ENCODE measurements around the gene SNCB.

DNA sequence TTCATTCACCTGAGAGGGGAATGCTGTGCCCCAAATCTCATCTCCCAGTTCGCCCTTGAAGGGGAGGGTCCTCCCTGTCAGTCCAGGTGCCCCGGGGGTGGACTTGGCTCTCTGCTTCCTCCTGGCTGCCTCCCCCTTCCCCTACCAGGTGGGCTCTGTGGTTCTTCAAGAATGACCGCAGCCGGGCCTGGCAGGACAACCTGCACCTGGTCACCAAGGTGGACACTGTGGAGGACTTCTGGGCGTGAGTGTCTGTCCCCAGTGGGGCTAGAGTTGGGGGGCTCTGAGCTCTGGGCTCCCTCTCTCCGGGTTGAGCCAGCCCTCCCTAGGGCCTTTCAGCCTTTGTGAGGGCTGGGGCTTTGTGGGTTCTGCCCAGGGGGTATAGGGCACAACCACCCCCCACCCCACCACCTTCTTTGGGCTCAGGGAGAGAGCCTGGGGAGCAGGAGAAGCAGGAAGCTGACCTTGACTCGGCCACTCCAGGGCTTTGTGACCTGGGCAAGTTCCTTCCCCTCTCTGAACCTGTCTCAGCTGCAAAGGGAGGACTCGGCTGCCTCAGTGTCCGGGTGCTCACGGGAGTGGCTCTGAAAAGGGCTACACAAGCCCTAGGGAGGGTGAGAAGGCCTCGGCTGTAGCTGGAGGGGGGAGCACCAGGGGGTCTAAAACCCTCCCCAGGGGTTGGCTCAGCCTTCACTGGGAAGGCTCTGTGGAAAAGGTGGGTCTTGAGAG lies 13.3 kb upstream of the SNCB start:
- TF ChIP-seq, protein P1, sequence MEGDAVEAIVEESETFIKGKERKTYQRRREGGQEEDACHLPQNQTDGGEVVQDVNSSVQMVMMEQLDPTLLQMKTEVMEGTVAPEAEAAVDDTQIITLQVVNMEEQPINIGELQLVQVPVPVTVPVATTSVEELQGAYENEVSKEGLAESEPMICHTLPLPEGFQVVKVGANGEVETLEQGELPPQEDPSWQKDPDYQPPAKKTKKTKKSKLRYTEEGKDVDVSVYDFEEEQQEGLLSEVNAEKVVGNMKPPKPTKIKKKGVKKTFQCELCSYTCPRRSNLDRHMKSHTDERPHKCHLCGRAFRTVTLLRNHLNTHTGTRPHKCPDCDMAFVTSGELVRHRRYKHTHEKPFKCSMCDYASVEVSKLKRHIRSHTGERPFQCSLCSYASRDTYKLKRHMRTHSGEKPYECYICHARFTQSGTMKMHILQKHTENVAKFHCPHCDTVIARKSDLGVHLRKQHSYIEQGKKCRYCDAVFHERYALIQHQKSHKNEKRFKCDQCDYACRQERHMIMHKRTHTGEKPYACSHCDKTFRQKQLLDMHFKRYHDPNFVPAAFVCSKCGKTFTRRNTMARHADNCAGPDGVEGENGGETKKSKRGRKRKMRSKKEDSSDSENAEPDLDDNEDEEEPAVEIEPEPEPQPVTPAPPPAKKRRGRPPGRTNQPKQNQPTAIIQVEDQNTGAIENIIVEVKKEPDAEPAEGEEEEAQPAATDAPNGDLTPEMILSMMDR (conservative IDR thresholded peaks at IDR 0.05; ENCODE audit: low read depth, low read length) = no peak
- TF ChIP-seq CEBPB (IDR thresholded peaks at IDR 0.05; ENCODE audit: low read depth, low read length) (no peak), POLR2A (IDR thresholded peaks at IDR 0.05; ENCODE audit: low read depth, low read length) (no peak)

All from IMR-90 (cell line).